Ureter (tissue), 1 donor: ENCODE data around the gene ITGB4. TPM values are rescaled to one million over a fixed set of nuclear protein-coding genes. Genes with fewer than 3 reads are reported as not detected.
A peak's percentile ranks its signal among the peaks of the same experiment; 100 is the strongest.
"Not testable (repeated sequence)": the region's sequence is repeated elsewhere in the genome, so short reads cannot be mapped to it uniquely, and the experiment has no call there.

Experiments
- DNase-seq: peaks from one replicate; pipeline ENCODE4 v3.0.0-alpha.2; 2020; ENCODE audit warnings: low spot score
- total RNA-seq: library from RNA; stranded (reverse); gene quantifications from one replicate; pipeline ENCODE4 v1.2.4, GENCODE V29; 2023
- donor health status: DM: yes; HTN: yes; CAD: no.

Gene ITGB4
- total RNA-seq, 1 donor from 2014 or later, result 303 TPM

DNA sequence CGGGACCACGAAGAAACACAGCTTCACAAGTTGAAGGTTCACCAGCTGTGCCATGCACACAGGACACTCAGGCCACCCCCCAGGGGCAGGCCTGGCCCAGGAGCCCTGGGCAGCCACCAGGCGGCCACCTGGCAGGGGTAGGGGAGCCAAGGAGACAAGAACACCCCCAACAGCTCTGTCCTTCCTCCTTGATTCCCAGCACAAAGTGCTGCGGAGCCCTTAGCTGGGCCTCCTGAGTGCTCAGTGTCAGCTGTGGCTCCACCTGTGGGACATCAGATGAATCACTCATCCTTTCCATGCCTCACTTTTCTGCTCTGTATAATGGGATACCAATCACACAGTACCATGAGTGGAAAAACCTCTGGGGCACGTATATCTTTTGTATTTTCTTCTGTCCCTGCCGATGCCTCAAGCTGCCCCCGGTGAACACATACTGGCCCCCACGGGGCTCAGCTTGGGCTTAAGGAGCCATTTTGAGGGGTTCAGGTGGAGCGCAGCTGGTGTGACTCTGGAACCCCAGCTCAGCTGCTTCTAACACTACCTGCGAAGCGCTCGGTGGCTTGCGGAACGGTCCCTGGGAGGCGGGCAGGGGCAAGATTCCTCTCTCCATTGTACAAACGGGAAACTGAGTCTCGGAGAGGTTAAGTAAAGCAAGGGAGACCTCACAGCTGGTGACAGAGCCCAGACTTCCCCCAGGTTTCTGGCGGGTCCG is 31.7 kb downstream of the ITGB4 start:
- DNase-seq, result no peak

DNA sequence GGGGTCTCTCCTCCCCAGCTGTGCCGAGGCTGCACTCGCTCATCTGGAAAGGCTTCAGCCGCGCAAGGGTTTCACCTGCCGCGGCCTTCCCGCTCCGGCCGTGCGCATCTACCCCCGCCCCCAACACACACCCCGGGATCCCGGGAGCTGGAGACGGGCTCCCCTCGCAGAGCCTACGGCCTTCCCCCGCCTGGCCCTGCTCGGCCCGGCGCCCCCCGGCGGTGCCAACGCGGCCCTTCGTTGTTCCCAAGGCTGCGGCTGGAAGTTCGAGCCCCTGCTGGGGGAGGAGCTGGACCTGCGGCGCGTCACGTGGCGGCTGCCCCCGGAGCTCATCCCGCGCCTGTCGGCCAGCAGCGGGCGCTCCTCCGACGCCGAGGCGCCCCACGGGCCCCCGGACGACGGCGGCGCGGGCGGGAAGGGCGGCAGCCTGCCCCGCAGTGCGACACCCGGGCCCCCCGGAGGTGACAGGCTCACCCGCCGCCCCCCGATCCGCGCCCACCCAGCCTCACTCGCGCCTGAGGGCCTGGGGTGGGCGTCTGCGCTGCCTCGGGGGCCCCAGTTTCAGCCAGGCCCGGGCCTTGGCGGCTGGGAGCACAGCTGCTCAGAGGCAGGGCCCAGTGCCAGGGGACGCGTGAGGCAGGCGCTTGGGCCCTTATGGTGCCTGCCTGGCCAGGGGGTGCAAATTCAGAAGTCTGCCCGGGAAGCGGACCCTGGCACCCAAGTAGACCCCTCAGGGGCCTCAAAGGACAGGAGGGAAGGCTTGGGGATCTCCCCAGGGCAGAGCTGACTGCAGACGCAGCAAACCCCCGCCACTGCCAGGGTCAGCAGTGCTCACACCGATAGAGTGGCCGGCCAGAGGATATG is 32.5 kb downstream of the ITGB4 start:
- DNase-seq, result no peak

DNA sequence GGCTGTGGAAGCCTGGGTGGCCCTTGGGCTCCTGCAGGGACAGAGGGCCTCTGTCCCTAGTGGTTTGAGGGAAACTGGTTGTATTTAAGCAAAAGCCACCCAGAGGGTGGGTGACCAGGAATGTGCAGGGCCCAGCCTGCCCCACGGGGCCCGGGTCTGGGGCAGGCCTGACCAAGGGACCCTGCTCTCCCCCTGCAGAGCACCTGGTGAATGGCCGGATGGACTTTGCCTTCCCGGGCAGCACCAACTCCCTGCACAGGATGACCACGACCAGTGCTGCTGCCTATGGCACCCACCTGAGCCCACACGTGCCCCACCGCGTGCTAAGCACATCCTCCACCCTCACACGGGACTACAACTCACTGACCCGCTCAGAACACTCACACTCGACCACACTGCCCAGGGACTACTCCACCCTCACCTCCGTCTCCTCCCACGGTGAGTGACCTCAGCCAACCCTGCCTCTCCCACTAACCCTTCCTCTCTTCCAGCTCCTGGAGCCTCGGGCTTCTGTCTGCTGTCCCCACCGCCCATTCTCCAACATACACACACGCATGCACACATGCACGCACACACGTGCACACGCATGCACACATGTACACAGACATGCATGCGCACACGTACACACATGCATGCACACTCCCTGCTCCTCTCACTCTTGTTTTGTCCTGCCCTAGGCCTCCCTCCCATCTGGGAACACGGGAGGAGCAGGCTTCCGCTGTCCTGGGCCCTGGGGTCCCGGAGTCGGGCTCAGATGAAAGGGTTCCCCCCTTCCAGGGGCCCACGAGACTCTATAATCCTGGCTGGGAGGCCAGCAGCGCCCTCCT is 33.3 kb downstream of the ITGB4 start:
- DNase-seq, result no peak

DNA sequence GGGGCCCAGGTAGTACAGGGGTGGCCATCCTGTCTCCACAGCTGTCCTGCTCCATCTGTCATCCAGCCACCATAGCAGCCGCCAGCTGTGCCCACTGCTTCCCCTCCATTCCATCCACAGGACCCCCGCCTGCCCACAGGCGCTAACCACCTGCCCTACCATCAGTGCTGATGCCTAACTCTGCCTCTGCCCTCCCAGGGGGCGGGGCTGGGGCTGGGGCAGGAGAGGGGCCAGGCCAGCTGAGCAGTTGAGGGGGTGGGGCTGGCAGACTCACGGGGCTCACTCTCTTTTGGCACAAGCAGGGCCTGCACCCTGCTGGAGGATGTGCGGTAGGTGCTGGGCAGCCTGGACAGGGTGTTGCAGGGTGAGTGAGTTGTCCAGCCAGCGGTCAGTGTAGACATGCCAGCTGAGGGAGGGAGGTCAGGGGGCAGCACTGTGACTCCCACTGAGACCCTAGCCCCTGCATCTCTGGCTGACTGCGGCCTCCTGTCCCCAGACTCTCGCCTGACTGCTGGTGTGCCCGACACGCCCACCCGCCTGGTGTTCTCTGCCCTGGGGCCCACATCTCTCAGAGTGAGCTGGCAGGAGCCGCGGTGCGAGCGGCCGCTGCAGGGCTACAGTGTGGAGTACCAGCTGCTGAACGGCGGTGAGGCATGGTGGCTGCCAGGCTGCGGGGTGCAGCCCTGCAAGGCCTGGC is 34.1 kb downstream of the ITGB4 start:
- DNase-seq, result no peak

DNA sequence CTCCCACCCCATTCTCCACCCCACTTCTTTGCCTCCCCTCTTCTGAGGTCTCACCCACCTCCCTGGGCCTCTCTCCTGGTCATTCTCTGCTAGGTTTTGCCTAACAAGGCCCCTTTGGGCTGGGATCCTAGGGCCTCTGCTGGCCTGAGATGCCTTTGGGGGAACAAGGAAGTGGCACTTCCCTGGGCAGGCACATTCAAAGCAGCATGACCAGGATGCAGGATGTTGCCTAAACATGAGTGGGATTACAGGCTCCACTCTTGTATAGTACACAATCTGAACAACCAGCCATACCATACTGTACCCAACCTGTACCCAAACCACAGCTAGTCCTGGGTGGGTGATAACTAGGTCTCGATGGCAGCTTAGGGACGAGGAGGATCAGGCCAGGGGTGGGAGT is 34.7 kb downstream of the ITGB4 start:
- DNase-seq, result no peak

DNA sequence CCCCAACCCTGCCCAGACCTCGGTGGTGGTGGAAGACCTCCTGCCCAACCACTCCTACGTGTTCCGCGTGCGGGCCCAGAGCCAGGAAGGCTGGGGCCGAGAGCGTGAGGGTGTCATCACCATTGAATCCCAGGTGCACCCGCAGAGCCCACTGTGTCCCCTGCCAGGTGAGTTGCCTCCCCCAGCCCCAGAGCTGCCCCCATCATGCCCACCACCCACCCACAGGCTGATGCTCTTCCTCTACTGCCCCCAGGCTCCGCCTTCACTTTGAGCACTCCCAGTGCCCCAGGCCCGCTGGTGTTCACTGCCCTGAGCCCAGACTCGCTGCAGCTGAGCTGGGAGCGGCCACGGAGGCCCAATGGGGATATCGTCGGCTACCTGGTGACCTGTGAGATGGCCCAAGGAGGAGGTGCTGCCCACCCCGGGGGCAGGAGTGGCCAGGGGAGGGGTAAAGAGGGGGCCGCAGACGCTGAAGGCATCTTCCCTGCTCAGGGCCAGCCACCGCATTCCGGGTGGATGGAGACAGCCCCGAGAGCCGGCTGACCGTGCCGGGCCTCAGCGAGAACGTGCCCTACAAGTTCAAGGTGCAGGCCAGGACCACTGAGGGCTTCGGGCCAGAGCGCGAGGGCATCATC is 35.3 kb downstream of the ITGB4 start:
- DNase-seq, result no peak

DNA sequence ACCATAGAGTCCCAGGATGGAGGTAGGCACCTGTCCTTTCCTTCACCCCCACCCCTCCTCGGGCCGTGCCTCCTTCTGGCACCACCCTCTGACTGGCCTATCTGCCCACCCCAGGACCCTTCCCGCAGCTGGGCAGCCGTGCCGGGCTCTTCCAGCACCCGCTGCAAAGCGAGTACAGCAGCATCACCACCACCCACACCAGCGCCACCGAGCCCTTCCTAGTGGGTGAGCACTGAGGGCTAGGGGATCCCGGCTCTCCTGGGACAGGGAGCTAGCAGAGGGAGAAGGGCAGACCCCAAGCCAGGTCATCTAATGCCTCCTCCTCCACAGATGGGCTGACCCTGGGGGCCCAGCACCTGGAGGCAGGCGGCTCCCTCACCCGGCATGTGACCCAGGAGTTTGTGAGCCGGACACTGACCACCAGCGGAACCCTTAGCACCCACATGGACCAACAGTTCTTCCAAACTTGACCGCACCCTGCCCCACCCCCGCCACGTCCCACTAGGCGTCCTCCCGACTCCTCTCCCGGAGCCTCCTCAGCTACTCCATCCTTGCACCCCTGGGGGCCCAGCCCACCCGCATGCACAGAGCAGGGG is 35.9 kb downstream of the ITGB4 start:
- DNase-seq, result no peak

DNA sequence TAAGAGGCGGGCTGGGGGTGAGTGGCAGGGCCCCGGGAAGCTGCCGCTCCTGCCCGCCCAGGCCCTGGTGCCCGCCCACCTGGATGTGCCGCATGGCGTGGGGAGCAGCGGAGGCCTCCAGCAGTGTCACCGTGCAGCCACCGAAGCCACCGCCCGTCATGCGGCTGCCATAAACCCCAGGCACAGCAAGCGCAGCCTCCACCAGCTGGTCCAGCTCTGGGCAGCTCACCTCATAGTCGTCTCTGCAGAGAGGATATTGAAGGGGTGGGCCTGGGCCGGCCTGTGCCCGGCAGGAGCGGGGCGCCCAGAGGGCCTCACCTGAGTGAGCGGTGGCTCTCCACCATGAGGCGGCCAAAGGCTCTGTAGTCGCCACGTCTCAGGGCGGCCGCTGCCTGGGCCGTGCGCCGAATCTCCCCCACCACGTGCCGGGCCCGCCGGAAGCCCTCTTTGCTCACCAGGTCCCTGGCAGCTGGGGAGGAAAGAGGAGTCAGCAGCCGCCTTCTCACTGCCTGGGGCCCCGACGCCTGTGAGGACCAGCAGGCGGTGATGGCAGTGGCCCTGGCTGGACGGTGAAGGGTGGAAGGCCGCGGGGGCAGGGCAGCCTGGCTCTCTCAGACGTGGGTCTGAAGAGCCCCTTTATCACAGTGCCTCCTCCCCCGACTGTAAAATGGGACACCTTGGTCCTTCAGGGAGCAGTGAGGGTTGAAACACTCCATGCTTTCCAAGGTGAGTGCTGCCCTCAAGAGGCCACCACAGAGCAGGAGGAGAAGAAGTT is 37.1 kb downstream of the ITGB4 start:
- no peak for DNase-seq

DNA sequence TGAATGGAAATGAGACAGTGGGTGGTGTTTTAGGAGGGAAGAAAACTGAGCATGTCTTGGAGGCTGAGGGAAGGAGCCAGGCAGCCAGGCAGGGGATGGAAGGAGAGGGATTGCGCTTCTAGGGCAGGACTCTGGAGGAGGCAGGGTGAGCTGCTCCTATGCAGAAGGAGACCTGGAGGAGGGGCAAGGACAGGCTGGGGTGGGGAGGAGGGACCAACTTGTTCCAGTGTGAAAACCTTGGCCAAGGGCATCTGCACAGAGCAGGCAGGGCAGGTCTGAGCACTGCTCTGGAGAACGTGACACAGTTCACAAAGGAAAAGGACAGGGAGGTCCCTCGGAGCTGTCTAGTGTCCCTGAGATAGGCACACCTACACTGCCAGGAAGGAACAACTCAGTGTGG is 38.2 kb downstream of the ITGB4 start:
- no peak for DNase-seq

DNA sequence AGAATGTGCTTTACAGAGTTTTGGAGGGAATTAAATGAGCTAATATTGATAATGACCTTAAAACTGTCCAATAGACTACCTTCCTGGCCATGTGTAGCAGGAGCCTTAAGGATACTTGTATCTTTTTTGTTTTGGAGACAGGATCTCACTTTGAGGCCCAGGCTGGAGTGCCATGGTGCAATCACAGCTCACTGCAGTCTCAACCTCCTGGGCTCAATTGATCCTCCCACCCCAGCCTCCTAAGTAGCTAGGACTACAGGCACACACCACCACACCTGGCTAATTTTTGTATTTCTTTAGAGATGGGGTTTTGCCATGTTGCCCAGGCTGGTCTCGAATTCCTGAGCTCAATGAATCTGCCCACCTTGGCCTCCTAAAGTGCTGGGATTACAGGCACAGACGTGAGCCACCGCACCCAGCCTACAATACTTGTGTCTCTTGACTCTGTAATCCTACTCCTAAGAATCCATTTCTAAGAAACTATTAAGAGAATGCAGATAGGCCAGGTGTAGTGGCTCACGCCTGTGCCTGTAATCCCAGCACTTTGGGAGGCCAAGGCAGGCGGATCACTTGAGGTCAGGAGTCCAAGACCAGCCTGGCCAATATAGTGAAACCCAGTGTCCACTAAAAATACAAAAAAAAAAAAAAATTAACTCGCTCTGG is 38.9 kb downstream of the ITGB4 start:
- DNase-seq, result not testable (repeated sequence)

DNA sequence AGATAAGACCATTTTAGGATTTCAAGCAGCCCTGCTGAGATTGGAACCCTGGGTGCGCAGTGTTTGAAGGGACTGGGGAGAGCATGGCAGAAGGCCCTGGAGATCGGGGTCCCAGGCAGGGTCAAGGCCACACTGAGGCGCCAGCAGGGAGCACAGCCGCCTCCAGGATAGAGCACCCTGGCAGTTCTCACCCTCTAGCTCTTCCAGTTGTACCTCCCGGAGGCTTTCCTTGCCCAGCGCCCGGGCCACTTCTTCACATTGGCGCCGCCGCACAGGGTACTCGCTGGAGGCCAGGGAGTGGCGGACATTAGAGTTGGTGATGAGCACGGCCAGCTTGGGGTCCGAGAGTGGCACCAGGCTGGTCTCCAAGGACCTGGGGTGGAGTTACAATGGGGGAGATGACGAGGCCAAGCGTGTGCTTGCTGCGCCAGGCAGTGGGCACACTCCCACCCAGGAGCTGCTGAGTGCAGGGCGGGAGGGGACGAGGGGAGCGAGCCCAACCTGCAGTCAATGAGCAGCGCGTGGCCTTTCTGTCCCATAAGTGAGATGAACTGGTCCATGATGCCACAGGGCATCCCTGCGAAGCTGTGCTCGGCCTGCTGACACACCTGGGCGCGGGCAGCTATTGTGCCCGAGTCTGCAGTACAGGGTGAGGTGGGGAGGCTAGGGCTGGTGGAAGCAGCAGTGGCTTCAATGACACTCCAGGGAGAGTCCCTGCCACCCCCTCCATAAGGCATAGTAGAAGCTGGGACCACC is 41.4 kb downstream of the ITGB4 start:
- no peak for DNase-seq

DNA sequence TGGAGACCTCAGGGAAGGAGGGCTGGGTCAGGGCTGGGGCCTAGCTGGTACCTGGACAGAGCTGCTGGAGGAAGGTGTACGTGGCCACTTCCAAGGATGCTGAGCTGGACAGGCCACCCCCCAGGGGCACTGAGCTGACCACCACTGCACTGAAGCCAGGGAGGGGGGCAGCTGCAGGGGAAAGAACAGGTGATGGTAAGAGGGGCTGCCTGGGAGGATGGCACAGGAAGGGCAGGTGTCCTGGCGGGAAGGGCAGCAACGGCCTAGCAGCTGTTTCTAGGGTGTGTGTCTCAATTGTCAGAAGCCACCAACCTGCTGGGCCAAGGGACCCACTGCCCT is 42.0 kb downstream of the ITGB4 start:
- DNase-seq, result no peak

DNA sequence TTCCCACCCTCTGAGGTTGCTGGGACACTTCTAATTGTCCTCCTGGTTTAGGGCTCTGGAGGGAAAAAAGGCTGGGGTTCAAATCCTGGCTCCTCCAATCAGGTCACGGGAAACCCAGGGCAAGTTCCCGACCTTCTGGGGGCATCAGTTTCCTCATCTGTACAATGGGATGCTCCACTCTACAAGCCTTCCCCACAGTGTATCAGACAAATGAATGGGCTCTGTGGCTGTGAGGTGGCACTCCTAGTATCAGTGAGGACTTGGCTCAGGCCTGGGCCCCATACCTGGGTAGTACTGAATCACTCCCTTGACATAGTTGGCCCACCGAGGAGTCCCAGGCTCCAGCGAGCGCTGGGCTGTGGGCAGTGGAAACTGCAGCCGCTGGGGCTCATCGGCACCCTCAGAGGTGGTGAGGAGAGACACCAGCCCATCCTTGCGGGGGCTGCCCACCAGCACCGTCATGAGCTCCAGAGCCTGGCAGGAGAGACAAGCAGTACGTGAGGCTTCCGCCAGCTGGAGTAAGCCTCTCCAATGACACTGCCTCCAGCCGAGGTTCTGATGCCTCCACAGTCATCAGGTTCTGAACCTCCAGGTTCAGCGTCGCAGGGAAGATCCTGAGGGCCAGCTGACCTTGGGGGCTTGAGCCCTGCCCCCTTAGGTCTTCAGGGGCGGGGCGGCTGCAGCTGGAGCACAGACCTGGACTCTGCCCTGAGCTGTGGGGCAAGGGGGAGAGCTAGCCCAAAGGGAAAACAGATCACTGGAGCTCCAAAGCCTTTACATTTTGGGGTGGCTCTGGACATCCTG is 42.6 kb downstream of the ITGB4 start:
- no peak for DNase-seq

DNA sequence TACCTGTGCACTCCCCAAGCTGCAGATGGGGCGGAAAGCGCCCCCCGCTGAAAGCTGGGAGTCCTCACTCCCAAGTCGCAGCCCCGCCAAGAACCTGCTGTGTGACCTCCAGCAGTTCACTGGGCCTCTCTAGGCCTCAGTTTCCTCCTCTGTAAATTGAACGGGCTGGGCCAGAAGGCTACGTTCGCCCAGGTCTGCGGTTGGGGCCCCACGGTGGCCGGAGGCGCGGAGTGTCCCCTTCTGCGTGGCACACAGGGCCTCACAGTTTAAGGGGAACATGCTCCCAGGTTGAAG is 43.1 kb downstream of the ITGB4 start:
- no peak for DNase-seq

DNA sequence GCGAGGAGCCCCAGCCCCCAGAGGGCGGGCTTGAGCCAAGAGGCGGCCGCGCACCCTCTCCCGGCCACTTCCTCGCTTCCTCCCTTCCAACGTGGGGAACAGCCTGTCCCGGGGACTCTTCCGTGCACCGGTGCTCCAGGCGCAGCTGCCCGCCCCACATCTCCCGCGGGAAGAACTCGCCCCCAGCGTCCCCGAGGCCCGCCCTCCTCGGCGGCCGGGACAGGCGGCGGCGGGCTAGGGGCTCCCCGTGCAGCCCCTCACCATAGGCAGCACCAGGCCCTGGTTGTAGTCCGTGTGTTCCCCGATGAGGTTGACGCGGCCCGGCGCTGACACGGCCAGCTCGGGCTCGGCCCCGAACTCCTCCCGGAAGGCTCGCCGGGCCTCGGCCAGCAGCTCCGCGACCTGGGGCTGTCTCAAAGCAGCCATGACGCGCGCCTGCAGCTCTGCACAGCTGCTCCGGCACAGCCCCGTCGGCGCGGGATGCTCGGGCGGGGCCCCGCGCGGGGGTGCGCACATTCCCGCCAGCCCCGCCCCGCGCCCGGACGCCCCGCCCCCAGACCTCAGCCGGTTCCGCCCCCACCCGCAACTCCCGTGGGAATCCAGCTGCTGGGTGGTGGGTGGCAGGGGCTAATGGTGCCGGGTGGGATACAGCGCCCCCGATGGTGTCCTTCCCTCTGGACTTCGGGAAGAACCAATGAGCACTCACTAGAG is 43.6 kb downstream of the ITGB4 start, which contains the start of gene GALK1:
Gene GALK1 (minus strand): TSS at position 482 of the 711 bp plus-strand sequence. CDS start 56 bp downstream, at position 426.
- DNase-seq, result peak; percentile 77

DNA sequence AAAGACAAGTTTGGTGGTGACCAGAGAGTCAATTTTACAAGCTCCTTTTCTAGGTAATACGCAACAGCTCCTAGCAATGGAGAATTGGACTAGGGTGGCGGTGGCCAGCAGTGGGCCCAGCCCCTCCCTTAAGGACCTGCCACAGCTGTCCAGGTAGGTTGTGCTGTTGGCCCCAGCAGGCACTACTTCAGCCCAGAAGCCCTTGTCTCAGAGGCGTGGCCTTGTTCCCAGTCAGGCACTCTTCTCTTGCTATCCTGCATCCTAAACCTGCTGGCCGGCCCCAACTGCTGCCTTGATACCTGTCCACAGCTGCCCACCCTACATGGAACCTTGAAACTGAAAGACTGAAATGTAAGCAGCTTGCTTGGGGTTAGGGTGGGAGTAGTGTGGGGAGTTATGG is 44.7 kb downstream of the ITGB4 start:
- no peak for DNase-seq

DNA sequence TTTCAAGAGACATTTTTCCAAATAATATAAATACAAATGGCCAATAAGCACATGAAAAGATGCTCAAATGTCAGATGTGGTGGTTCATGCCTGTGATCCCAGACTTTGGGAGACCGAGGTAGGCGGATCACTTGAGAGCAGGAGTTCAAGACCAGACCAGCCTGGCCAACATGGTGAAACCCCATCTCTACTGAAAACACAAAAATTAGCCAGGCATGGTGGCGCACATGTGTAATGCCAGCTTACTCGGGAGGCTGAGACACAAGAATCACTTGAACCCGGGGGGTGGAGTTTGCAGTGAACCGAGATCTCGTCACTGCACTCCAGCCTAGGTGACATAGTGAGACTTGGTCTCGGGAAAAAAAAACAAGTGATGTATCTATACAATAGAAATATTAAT is 46.6 kb downstream of the ITGB4 start:
- DNase-seq, result no peak
